ENCODE data around the gene ZFP91. TPM values are rescaled to one million over a fixed set of nuclear protein-coding genes. Genes with fewer than 3 reads are reported as not detected.

Gene ZFP91
- total and polyA plus RNA-seq, 2 of the 13 experiments (the other 11 are each of a cell fraction or from before 2014, with no cell fraction given) = 13.5 to 38.6 TPM

- no peak for TF ChIP-seq ZNF503 (CRISPR knock-in tag; IDR thresholded peaks at IDR 0.05)
- no peak for TF ChIP-seq GATA4 (IDR thresholded peaks at IDR 0.05; ENCODE audit: borderline replicate concordance, low read depth)
- TF ChIP-seq ZNF589 (CRISPR knock-in tag; conservative IDR thresholded peaks at IDR 0.05) = no peak
- TF ChIP-seq TIGD3 (CRISPR knock-in tag; IDR thresholded peaks at IDR 0.05; ENCODE audit: borderline replicate concordance) = no peak
- no peak for TF ChIP-seq PATZ1 (CRISPR knock-in tag; IDR thresholded peaks at IDR 0.05)
- TF ChIP-seq DRAP1 (CRISPR knock-in tag; IDR thresholded peaks at IDR 0.05) = 0 out of 2 replicates have a peak, but pooled peaks have one; percentile 33
- no peak for TF ChIP-seq ATF7-NPFF (CRISPR knock-in tag; IDR thresholded peaks at IDR 0.05; ENCODE audit: low read depth)
- no peak for TF ChIP-seq THAP11 (CRISPR knock-in tag; IDR thresholded peaks at IDR 0.05)
- TF ChIP-seq GRHL1 (CRISPR knock-in tag; conservative IDR thresholded peaks at IDR 0.05) = no peak
- TF ChIP-seq KDM5B (CRISPR knock-in tag; IDR thresholded peaks at IDR 0.05; ENCODE audit: borderline replicate concordance) = 0 out of 2 replicates have a peak, but pooled peaks have one; percentile 2
- 0 out of 2 replicates have a peak, but pooled peaks have one; percentile 7 for TF ChIP-seq ZSCAN20 (CRISPR knock-in tag; IDR thresholded peaks at IDR 0.05; ENCODE audit: borderline replicate concordance)
- TF ChIP-seq ZNF224 (CRISPR knock-in tag; IDR thresholded peaks at IDR 0.05) = peak; percentile 34; the same call in 1 of the 2 replicates
- TF ChIP-seq CHD4 (IDR thresholded peaks at IDR 0.05; ENCODE audit: borderline replicate concordance, low read length) = no peak
- 0 out of 2 replicates have a peak, but pooled peaks have one; percentile 54 for TF ChIP-seq ZNF552 (CRISPR knock-in tag; IDR thresholded peaks at IDR 0.05; ENCODE audit: borderline replicate concordance)
- no peak for TF ChIP-seq ZBTB10 (CRISPR knock-in tag; IDR thresholded peaks at IDR 0.05; ENCODE audit: borderline replicate concordance)
- peak; percentile 54; the same call in 1 of the 2 replicates for TF ChIP-seq ZBTB2 (CRISPR knock-in tag; IDR thresholded peaks at IDR 0.05; ENCODE audit: low read depth)
Measured at GRCh38 chr11:58578635-58579191, at the start of gene ZFP91 (continued).
